Measurements from ENCODE around the gene OPN3. TPM values are rescaled to one million over a fixed set of nuclear protein-coding genes. Genes with fewer than 3 reads are reported as not detected.

The OPN3 gene
- total RNA-seq, 4 donors from 2014 or later, result 9.5 to 48.1 (median 14.0) TPM

GRCh38 chr1:241610056-241610815 is 29.9 kb downstream of the OPN3 start:
- TF ChIP-seq CTCF (IDR thresholded peaks at IDR 0.05; ENCODE audit: low read depth), result no peak

DNA sequence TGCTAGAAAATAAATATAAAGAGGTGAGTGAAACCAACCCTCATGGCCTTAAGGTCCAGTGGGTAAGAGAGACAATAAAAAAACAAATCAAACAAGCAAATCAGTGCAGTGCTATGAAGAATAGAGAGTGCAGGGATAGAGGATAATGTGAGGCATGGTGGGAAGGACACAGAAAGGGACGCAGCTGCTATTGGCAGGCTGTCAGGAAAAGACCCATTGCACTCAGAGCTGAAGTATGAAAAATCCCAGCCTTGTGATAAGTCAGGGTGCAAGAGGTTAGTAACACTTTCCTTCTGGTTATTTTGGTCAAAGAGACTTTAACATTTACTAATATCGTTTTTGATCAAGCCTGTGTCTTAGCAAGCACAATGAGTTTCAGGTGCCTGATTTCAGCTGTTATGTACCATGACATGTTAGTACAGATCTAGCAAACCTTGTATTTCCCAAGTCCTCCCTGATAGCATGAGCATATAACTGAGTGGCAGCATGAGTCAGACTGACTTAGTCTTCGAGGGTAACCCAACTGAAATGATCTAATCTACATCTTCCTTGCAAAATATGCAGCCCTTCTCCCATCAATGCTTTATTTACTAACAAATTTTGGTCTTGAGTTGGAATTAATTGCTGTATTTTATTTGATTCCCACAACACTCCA is 31.7 kb downstream of the OPN3 start:
- no peak for TF ChIP-seq CTCF (IDR thresholded peaks at IDR 0.05; ENCODE audit: low read depth)

DNA sequence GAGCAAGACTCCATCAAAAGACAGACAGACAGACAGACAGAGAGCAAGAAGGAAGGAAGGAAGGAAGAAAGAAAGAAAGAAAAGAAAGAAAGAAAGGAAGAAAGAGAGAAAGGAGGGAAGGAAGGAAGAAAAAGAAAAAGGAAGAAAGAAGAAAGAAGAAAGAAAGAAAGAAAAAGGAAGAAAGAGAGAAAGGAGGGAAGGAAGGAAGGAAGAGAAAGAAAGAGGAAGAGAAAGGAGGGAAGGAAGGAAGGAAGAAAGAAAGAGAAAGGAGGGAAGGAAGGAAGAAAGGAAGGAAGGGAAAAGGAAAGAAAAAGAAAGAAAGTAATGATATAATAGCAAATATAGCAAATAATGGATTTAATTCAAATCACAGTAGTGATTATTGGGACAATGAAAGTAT is 32.7 kb downstream of the OPN3 start:
- TF ChIP-seq CTCF (IDR thresholded peaks at IDR 0.05; ENCODE audit: low read depth), result no peak

GRCh38 chr1:241606544-241606943 is 33.6 kb downstream of the OPN3 start:
- no peak for TF ChIP-seq CTCF (IDR thresholded peaks at IDR 0.05; ENCODE audit: low read depth)

DNA sequence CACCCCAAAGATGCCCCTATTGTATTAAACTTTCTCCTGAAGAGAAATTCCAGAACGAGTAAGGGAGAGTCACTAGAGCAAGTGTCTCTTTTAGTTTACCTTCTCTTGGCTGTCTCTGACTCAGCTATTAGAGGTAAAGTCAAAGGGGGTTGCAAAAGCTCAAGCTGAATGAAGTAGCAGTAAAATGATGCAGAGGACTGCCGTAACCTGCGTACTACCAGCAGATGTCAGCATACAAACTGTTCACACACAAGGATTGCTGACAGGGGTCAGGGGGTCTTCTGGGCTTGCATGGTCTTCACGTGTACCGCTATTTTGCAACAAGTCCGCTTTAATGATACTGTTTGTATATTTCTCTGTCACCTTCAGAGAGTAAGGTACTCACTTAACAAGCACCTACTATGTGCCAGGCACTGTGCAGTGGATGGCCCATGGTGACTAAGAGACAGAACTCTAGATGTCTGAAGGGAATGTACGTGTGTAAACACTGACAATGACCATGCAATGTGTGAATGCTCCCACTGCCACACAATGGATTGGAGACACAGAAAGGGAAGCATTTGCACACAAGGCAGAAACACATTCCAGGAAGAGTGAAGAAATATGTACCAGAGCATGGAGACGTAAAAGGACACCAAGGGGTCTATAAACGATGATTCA is 34.9 kb downstream of the OPN3 start:
- TF ChIP-seq CTCF (IDR thresholded peaks at IDR 0.05; ENCODE audit: low read depth), result no peak

GRCh38 chr1:241603731-241604245 is 36.4 kb downstream of the OPN3 start:
- TF ChIP-seq CTCF (IDR thresholded peaks at IDR 0.05; ENCODE audit: low read depth), result no peak

GRCh38 chr1:241600496-241600901 is 39.7 kb downstream of the OPN3 start:
- no peak for TF ChIP-seq CTCF (IDR thresholded peaks at IDR 0.05; ENCODE audit: low read depth)

Data from subcutaneous adipose tissue (tissue), 4 donors.